ENCODE measurements around the gene CREB3L1.

The CREB3L1 gene

DNA sequence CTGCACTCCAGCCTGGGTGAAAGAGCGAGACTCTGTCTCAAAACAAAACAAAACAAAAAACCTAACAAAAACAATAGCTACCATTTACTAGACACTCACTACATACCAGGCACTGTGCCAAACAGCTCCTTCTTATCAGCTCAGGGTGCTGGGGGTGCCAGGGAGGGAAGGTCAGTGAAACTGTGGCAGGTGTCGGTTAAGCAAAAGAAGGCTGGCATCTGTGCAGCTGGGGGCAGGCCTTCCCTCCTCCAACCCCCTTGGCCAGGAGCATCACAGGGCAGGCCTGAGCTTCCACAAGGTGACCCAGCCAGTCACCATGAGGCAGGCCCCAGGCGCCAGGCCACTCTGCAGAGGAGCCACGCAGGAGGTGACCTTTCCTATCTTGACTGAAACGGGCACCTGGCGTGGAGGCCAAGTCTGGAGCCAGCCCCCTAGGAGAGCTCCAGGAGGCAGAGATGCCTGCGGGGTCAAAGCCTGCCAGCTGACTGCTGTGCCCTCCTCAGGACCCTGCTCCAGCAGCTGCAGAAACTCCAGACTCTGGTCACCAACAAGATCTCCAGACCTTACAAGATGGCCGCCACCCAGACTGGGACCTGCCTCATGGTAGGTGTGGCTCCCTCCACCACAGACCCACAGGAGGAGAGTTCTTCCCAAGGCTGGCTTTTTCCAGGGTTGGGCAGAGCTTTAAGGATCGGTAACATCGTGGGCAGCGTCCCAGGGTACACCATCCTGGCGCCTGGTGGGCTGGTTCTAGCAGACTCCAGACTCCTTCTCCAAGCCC, 38.5 kb downstream of the CREB3L1 start:
- FAIRE-seq: no peak

DNA sequence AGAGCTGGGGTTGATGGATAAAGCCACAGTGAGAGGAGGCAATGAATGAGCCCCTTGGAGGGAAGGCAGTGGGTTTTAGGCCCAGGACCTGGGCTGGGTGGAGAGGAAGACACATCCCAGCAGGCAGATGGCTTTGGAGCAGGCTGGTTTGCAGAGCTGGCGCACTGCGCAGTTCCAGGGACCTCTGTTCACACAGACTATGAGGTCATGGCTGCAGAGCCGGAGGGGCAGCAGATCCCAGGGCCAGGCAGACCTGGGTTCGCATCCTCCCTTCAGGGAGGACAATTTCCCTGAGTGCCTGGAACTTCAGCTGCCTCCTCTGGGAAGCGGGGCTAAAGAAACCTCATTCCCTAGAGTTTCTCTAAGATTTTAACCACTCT, 41.6 kb downstream of the CREB3L1 start:
- FAIRE-seq (no peak), DNase-seq (ENCODE audit: insufficient read length, low spot score) (no peak)
- TF ChIP-seq, protein P1, sequence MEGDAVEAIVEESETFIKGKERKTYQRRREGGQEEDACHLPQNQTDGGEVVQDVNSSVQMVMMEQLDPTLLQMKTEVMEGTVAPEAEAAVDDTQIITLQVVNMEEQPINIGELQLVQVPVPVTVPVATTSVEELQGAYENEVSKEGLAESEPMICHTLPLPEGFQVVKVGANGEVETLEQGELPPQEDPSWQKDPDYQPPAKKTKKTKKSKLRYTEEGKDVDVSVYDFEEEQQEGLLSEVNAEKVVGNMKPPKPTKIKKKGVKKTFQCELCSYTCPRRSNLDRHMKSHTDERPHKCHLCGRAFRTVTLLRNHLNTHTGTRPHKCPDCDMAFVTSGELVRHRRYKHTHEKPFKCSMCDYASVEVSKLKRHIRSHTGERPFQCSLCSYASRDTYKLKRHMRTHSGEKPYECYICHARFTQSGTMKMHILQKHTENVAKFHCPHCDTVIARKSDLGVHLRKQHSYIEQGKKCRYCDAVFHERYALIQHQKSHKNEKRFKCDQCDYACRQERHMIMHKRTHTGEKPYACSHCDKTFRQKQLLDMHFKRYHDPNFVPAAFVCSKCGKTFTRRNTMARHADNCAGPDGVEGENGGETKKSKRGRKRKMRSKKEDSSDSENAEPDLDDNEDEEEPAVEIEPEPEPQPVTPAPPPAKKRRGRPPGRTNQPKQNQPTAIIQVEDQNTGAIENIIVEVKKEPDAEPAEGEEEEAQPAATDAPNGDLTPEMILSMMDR (IDR thresholded peaks at IDR 0.05; ENCODE audit: insufficient read depth, missing control alignments): no peak

More for the DNA sequence above, 38.5 kb downstream of the CREB3L1 start:
- DNase-seq (ENCODE audit: insufficient read length, low spot score): no peak
- TF ChIP-seq, protein P1 (IDR thresholded peaks at IDR 0.05; ENCODE audit: insufficient read depth, missing control alignments): no peak

DNA sequence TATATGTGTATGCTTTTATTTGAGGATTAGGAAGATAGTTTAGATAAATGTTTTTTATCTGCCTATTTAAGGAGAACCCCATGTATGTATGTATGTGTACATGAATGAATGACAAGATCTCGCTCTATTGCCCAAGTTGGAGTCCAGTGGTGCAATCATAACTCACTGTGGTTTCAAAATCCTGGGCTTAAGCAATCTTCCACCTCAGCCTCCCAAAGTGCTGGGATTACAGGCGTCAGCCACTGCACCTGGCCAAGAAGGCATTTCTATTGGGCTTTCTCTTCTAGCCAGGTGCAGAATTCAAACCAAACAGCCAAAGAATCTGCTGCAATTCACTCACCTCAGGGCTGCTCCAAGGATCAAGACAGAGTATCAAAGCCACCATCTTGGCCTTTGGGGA, 44.3 kb downstream of the CREB3L1 start:
- TF ChIP-seq, protein P1 (IDR thresholded peaks at IDR 0.05; ENCODE audit: insufficient read depth, missing control alignments): no peak
- no peak for FAIRE-seq
- DNase-seq (ENCODE audit: insufficient read length, low spot score): no peak

DNA sequence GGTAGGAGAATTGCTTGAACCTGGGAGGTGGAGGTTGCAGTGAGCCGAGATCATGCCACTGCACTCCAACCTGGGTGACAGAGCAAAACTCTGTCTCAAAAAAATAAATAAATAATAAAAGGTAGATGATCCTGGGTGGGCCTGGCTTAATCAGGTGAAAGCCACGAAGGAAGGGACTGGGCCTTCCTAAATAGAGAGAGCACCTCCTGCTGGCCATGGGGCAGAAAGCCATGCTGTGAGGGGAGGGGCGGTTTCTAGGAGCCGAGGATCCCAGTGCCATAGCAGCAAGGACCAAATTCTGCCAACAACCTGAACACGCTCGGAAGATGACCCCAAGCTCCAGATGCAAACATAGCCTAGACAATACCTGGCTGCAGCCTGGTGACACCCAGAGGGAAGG, 45.3 kb downstream of the CREB3L1 start:
- TF ChIP-seq, protein P1 (IDR thresholded peaks at IDR 0.05; ENCODE audit: insufficient read depth, missing control alignments): no peak
- FAIRE-seq (no peak), DNase-seq (ENCODE audit: insufficient read length, low spot score) (no peak)

DNA sequence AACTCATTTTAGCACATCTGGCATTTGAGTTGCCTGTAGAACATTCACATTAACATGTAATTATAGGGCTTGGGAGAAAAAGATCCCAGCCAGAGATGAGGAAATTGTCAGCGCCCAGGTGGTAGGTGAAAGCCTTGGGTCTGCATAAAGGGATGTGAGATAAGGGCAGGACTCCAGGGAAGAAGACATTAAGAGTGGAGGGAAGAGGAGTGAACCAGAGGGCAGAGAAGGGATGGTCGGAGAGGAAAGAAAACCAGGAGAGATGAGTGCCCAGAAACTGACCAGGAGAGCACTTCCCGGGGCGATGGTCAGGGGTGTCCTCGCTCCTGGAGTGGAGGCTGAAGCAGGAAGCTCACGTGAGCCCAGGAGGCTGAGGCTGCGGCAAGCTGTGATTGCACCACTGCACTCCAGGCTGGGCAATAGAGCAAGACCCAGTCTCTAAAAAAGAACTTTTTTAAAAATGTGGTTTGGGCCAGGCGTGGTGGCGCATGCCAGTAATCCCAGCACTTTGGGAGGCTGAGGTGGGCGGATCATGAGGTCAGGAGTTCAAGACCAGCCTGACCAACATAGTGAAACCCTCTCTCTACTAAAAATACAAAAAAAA, 49.5 kb downstream of the CREB3L1 start:
- TF ChIP-seq, protein P1 (IDR thresholded peaks at IDR 0.05; ENCODE audit: insufficient read depth, missing control alignments): no peak
- no peak for DNase-seq (ENCODE audit: insufficient read length, low spot score)
- no peak for FAIRE-seq

DNA sequence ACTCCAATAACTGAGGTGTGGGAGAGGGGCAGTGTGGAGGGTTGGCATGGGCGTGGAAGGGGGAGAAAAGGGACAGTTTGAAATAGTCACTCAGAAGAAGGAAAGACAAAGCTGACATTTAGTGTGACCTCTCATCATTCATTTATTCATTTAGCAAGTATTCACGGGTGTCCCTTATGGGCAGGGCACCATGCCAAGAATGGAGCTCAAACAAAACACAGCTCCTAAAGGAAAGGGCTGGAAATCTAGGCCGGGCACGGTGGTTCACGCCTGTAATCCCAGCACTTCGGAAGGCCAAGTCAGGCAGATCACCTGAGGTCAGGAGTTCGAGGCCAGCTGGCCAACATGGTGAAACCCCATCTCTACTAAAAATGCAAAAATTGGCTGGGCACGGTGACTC, 50.4 kb downstream of the CREB3L1 start:
- DNase-seq (ENCODE audit: insufficient read length, low spot score) (no peak), FAIRE-seq (no peak)
- TF ChIP-seq, protein P1 (IDR thresholded peaks at IDR 0.05; ENCODE audit: insufficient read depth, missing control alignments): no peak

DNA sequence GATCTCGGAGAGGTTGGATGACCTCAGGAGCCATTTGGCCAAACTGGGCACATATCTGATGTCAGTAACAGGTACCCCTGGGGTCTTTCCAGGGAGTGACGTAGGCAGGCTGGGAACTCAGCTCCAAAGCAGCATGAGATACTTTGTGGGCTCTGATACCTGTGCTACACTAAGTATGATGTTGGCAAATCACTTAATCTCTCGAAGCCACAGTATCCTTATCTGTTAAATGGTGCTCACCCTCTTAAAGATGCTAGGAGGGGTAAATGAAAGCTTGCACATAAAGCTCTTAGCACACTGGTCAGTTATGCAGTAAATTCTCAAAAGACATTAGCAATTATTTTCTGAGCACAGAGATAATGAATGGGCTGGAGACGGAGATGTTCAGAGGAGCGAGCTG, 52.7 kb downstream of the CREB3L1 start:
- DNase-seq (ENCODE audit: insufficient read length, low spot score) (no peak), FAIRE-seq (no peak)
- TF ChIP-seq, protein P1 (IDR thresholded peaks at IDR 0.05; ENCODE audit: insufficient read depth, missing control alignments): no peak
